Endothelial cell of umbilical vein (primary cell): ENCODE measurements around the gene ABCF2.
A peak's percentile ranks its signal among the peaks of the same experiment; 100 is the strongest.

ENCODE experiments used
- CTCF ChIP-seq, 2 donors: IDR thresholded peaks; 1 replicate in 1 of 2; 2 replicates in 1 of 2; pipeline ENCODE4 v1.5.1; 2011; ENCODE audit warnings: low read length in 2 of 2, mild to moderate bottlenecking in 2 of 2, moderate library complexity in 2 of 2, control low read depth in 1 of 2, inconsistent platforms in 1 of 2, low read depth in 1 of 2; ENCODE audit not compliant: insufficient read depth in 1 of 2; ENCODE audit errors: extremely low read depth in 1 of 2
- EZH2 ChIP-seq: IDR thresholded peaks from 2 replicates; pipeline ENCODE4 v1.6.1; 2012; ENCODE audit warnings: borderline replicate concordance, low read depth, mild to moderate bottlenecking, moderate library complexity, low read length, inconsistent platforms; ENCODE audit not compliant: severe bottlenecking
- MAX ChIP-seq: IDR thresholded peaks from 2 replicates; pipeline ENCODE4 v1.6.1; 2011; ENCODE audit not compliant: insufficient read depth, insufficient read length
- MYC ChIP-seq: IDR thresholded peaks from one replicate; pipeline ENCODE4 v1.6.1; 2011; ENCODE audit warnings: mild to moderate bottlenecking, low read depth, low read length

GRCh38 chr7:151172273-151173141, 54.5 kb downstream of the ABCF2 start:
- TF ChIP-seq MAX (no peak), EZH2 (peak; percentile 44), CTCF (IDR thresholded peaks at IDR 0.05; ENCODE audit: extremely low read depth in 1 of 2, insufficient read depth in 1 of 2, low read depth in 1 of 2, low read length in 2 of 2) (peak; percentile 100), MYC (no peak)
